ENCODE measurements around the gene ARMC6. TPM values are rescaled to one million over a fixed set of nuclear protein-coding genes. Genes with fewer than 3 reads are reported as not detected.

Gene ARMC6
- total and polyA plus RNA-seq, 2 of the 13 experiments (the other 11 are each of a cell fraction or from before 2014, with no cell fraction given): 16.2 to 36.8 TPM

DNA sequence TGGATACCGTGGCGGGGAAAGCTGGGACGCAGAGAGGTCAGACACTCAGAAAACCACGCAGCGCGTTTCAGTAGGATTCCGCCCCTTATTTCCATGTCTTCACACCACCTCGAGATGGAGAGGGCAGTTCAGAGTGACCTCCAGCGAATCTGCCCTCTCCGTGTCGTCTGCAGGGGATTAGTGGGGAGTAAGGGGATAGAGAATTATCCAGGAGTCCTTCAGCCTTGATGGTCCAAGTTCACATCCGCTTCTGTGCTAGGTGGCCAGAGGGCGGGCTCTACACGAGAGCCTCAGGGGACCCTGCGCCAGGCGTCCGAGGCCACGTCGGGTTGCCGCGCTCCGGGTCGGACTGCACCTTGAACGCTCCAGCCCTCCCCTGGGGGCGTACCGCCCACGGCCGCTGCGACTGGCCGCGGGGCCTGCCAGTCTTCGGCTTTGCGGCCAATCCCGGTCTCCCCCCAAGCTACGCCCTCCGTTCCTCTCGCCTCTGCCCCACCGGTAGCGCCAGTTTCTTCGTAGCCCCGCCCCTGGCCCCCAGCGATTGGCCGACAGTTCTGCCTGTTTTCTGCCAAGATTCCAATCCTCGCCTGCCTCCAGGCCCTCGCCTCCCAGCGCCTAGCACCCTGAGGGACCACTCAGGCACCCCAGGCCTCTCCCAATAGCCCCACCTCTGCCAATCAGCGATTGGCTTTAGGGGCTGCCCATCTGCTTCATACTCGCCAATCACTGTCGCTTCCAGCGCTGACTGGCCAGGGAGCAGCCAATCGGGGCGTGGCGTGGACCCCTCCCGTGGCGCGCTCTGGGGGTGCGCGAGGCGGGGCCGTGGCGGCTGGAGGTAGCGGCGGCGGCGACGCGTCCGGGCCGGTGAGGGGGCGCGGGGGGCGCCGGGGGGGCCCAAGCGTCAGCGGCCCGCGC, 30.0 kb downstream of the ARMC6 start, which contains the start of gene SLC25A42 (continued):
- TF ChIP-seq SOX6 (IDR thresholded peaks at IDR 0.05) (no peak), SOX6 (CRISPR knock-in tag; IDR thresholded peaks at IDR 0.05) (peak; percentile 10), ZNF775 (CRISPR knock-in tag; IDR thresholded peaks at IDR 0.05; ENCODE audit: borderline replicate concordance) (0 out of 2 replicates have a peak, but pooled peaks have one; percentile 64), MYC (CRISPR knock-in tag; IDR thresholded peaks at IDR 0.05; ENCODE audit: borderline replicate concordance) (peak; percentile 64; the same call in 1 of the 2 replicates), ZFP41 (CRISPR knock-in tag; IDR thresholded peaks at IDR 0.05; ENCODE audit: borderline replicate concordance) (no peak), YEATS4 (CRISPR knock-in tag; IDR thresholded peaks at IDR 0.05; ENCODE audit: borderline replicate concordance) (peak; percentile 53; the same call in 1 of the 2 replicates), TMF1 (CRISPR knock-in tag; IDR thresholded peaks at IDR 0.05; ENCODE audit: low read depth) (peak; percentile 25; the same call in 1 of the 2 replicates), MTA3 (CRISPR knock-in tag; IDR thresholded peaks at IDR 0.05) (no peak), YEATS2 (CRISPR knock-in tag; IDR thresholded peaks at IDR 0.05; ENCODE audit: borderline replicate concordance) (peak; percentile 62), AGO1 (IDR thresholded peaks at IDR 0.05; ENCODE audit: low read depth, low read length, poor library complexity, severe bottlenecking) (peak; percentile 96), ZNF335 (CRISPR knock-in tag; IDR thresholded peaks at IDR 0.05) (peak; percentile 29; the same call in 1 of the 2 replicates), HMGA1 (CRISPR knock-in tag; conservative IDR thresholded peaks at IDR 0.05) (no peak), HOXA9 (CRISPR knock-in tag; IDR thresholded peaks at IDR 0.05; ENCODE audit: borderline replicate concordance) (no peak), ZNF501 (CRISPR knock-in tag; IDR thresholded peaks at IDR 0.05) (peak; percentile 57; the same call in 1 of the 2 replicates), NR2F1 (CRISPR knock-in tag; IDR thresholded peaks at IDR 0.05) (0 out of 4 replicates have a peak, but pooled peaks of 1 of the 2 experiments have one; percentile 11), ZNF790 (CRISPR knock-in tag; IDR thresholded peaks at IDR 0.05; ENCODE audit: borderline replicate concordance) (0 out of 2 replicates have a peak, but pooled peaks have one; percentile 48), ZNF138 (CRISPR knock-in tag; IDR thresholded peaks at IDR 0.05; ENCODE audit: low read depth) (0 out of 2 replicates have a peak, but pooled peaks have one; percentile 52), KLF15 (CRISPR knock-in tag; IDR thresholded peaks at IDR 0.05; ENCODE audit: borderline replicate concordance) (peak; percentile 99), HNF4A (CRISPR knock-in tag; IDR thresholded peaks at IDR 0.05) (peak; percentile 81), POLR2A (IDR thresholded peaks at IDR 0.05; ENCODE audit: insufficient read depth in 1 of 2, low read depth in 2 of 2, low read length in 2 of 2) (peak; percentile 61 to 66; a peak in 3 of 4 replicates)
- TF ChIP-seq, protein P1, sequence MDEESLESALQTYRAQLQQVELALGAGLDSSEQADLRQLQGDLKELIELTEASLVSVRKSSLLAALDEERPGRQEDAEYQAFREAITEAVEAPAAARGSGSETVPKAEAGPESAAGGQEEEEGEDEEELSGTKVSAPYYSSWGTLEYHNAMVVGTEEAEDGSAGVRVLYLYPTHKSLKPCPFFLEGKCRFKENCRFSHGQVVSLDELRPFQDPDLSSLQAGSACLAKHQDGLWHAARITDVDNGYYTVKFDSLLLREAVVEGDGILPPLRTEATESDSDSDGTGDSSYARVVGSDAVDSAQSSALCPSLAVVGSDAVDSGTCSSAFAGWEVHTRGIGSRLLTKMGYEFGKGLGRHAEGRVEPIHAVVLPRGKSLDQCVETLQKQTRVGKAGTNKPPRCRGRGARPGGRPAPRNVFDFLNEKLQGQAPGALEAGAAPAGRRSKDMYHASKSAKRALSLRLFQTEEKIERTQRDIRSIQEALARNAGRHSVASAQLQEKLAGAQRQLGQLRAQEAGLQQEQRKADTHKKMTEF (CRISPR knock-in tag; IDR thresholded peaks at IDR 0.05): peak; percentile 64
- TF ChIP-seq, protein P2, sequence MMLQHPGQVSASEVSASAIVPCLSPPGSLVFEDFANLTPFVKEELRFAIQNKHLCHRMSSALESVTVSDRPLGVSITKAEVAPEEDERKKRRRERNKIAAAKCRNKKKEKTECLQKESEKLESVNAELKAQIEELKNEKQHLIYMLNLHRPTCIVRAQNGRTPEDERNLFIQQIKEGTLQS (CRISPR knock-in tag; IDR thresholded peaks at IDR 0.05): peak; percentile 6; the same call in 1 of the 2 replicates
- TF ChIP-seq, protein P3, sequence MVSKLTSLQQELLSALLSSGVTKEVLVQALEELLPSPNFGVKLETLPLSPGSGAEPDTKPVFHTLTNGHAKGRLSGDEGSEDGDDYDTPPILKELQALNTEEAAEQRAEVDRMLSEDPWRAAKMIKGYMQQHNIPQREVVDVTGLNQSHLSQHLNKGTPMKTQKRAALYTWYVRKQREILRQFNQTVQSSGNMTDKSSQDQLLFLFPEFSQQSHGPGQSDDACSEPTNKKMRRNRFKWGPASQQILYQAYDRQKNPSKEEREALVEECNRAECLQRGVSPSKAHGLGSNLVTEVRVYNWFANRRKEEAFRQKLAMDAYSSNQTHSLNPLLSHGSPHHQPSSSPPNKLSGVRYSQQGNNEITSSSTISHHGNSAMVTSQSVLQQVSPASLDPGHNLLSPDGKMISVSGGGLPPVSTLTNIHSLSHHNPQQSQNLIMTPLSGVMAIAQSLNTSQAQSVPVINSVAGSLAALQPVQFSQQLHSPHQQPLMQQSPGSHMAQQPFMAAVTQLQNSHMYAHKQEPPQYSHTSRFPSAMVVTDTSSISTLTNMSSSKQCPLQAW (CRISPR knock-in tag; IDR thresholded peaks at IDR 0.05): peak; percentile 48
- TF ChIP-seq, protein P4, sequence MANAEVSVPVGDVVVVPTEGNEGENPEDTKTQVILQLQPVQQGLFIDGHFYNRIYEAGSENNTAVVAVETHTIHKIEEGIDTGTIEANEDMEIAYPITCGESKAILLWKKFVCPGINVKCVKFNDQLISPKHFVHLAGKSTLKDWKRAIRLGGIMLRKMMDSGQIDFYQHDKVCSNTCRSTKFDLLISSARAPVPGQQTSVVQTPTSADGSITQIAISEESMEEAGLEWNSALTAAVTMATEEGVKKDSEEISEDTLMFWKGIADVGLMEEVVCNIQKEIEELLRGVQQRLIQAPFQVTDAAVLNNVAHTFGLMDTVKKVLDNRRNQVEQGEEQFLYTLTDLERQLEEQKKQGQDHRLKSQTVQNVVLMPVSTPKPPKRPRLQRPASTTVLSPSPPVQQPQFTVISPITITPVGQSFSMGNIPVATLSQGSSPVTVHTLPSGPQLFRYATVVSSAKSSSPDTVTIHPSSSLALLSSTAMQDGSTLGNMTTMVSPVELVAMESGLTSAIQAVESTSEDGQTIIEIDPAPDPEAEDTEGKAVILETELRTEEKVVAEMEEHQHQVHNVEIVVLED (CRISPR knock-in tag; IDR thresholded peaks at IDR 0.05; ENCODE audit: borderline replicate concordance): peak; percentile 73

Data from HepG2 (cell line).